Amygdala (tissue), 56 donors: ENCODE measurements around the gene LBX1.
"Not testable (repeated sequence)": the region's sequence is repeated elsewhere in the genome, so short reads cannot be mapped to it uniquely, and the experiment has no call there.

Experiments used
- DNase-seq, 56 donors: peaks; one replicate each; lab custom pipeline; 2025; lab: John Stamatoyannopoulos, UW

LBX1 gene

GRCh38 chr10:101215397-101216206 is 13.7 kb downstream of the LBX1 start:
- DNase-seq = no peak

DNA sequence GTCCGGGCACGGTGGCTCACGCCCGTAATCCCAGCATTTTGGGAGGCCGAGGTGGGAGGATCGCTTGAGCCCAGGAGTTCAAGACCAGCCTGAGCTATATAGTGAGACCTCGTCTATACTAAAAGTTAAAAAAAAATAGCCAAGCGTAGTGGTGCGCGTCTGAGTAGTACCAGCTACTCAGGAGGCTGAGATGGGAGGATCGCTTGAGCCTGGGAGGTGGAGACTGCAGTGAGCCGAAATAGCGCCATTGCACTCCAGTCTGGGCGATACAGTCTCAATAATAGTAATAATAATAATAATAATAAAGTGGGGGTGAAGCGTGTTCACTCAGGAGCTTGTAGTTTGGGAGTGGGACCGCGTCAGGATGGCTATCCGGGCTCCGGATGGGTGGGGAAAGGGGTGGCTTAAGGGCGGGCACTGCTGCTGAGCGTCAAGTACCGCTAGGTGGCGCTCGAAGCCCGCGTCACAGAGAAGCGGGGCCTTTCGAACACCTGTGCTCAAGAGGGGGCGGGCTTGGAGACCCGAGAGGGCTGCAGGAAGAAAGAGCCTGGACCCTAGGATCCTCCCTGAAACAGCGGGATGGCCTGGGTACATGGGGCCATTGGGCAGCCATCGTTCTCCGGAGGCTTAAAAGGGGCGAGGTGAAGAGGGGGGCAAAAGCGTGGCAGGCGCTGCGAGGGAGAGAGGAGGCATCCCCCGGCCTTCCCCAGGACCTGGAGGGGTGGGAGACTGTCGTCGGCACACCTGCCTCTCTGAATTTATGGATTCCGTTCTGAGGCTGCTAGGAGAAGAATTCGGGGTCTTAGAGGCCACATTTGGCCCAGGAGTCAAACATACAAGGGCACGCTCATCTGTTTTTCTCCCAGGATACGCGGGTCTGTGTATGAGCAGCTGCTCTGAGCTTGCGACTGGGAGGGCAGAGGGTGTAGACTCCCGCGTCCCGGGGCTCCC is 14.5 kb downstream of the LBX1 start:
- peak in 24 of 56 donors; percentile 2 to 72 (median 20) for DNase-seq

DNA sequence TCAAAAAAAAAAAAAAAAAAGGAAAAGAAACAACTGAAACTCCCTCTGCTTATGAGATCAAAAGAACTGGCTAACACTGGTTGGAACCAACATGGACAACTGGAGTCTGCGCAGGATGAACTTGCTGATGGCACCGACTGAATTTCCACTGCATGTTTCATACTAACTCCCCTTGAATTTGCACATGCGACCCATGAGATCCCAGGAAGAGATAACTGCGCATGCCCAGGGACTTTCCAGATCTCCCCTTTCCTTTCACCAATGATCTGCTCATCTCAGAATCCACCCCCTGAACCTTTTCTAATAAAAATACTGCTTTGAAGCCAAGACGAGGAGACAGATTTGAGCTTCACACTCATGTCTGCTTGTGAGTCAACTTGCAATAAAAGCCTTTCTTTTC is 20.7 kb downstream of the LBX1 start:
- DNase-seq = no peak

- no peak for DNase-seq
Observed at GRCh38 chr10:101207026-101207425, 22.2 kb downstream of the LBX1 start.

GRCh38 chr10:101202667-101203066 is 26.6 kb downstream of the LBX1 start:
- DNase-seq = not testable (repeated sequence)

DNA sequence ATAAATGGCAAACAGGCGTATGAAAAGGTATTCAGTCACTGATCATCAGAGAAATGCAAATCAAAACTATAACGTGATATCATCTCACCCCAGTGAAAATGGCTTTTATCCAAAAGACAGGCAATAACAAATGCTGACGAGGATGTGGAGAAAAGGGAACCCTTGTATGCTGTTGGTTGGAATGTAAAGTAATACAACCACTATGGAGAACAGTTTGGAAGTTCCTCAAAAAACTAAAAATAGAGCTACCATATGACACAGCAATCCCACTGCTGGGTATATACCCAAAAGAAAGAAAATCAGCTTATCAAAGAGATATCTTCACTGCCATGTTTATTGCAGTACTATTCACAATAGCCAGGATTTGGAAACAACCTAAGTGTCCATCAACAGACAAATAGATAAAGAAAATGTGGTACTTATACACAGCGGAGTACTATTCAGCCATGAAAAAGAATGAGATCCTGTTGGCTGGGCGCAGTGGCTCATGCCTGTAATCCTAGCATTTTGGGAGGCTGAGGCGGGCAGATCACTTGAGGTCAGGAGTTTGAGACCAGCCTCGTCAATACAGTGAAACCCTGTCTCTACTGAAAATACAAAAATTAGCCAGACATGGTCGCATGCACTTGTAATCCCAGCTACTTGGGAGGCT is 30.8 kb downstream of the LBX1 start:
- not testable (repeated sequence) for DNase-seq

DNA sequence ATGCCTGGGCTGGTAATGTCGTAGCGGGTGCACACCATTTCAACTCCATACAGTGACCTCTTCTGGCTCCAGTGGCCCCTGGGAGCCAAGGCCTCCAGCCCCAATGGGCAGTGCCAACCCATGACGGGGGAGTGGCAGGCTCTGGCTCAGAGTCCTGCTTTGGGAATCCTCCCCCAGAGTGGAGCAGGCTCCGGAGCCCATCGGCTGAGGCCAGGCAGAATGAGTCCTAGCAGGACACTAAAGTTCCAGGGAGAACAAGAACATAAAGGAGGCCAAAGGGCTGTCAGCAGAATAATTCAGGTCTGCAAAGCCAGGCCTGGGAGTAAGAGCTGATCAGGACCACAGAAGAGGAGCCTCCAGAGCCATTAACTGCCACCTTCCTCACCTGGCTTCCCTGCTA is 33.3 kb downstream of the LBX1 start:
- DNase-seq = no peak

GRCh38 chr10:101189461-101190401 is 39.5 kb downstream of the LBX1 start:
- no peak for DNase-seq

GRCh38 chr10:101188942-101189341 is 40.3 kb downstream of the LBX1 start:
- no peak for DNase-seq

- DNase-seq = no peak
Observed at GRCh38 chr10:101183458-101184183, 45.6 kb downstream of the LBX1 start.

GRCh38 chr10:101182936-101183335 is 46.3 kb downstream of the LBX1 start:
- no peak for DNase-seq
